SK-N-SH treated with all-trans-retinoic acid at 6 μM for 48 hours (cell line): ENCODE results near the gene ADARB2.

Experiments
- CSDC2 ChIP-seq: fragments of 250-450 bp; sonication (Bioruptor Pico); IDR thresholded peaks from 2 replicates; pipeline ENCODE4 v1.5.0; 2020; ENCODE audit warnings: mild to moderate bottlenecking, moderate library complexity
- ZC3H10 ChIP-seq: fragments of 250-450 bp; sonication (Bioruptor Pico); IDR thresholded peaks from 2 replicates; pipeline ENCODE4 v1.5.1; 2021; ENCODE audit warnings: mild to moderate bottlenecking, moderate library complexity
- ZNF8 ChIP-seq: fragments of 450-650 bp; formaldehyde crosslinking; IDR thresholded peaks from 2 replicates; pipeline ENCODE4 v1.5.0; 2020; ENCODE audit warnings: mild to moderate bottlenecking, moderate library complexity

- TF ChIP-seq CSDC2 (CRISPR knock-in tag): no peak
- TF ChIP-seq ZC3H10 (CRISPR knock-in tag): no peak
- no peak for TF ChIP-seq ZNF8
Measured at GRCh38 chr10:1549591-1550290, 187.6 kb downstream of the ADARB2 start.
